NCI-H1436 (cell line): Measurements from ENCODE around the gene GRK3.

Experiments used
- DNase-seq: peaks from one replicate; lab custom pipeline; 2025; lab: John Stamatoyannopoulos, UW

GRK3 gene

DNA sequence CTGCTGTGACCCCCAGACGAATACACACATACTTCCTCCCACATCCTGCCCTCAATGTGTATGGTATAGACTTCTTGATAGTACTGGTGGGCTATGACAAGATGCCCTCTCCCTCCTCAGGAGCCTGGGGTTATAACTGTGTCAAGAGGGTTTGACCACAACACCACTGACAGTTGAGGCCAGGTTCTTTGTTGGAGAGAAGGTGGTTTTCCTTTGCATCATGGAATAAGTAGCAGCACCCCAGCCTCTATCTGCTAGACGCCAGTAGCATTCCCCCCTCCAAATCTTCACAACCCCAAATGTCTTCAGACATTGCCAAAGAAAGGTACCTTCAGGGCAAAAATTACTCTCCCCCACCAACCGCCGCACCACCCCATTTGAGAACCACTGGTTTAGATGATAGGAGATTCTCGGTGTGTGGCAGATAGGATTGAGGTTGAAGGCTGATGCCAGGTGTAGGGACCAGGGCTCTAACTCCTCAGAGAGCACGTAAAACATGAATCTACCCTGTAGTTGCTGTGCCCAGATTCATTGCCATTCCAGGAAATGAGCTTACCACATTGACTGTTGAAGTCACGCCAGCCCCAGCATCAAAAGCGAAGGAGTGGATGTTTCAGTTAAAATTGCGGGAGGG, 172.0 kb downstream of the GRK3 start:
- no peak for DNase-seq

DNA sequence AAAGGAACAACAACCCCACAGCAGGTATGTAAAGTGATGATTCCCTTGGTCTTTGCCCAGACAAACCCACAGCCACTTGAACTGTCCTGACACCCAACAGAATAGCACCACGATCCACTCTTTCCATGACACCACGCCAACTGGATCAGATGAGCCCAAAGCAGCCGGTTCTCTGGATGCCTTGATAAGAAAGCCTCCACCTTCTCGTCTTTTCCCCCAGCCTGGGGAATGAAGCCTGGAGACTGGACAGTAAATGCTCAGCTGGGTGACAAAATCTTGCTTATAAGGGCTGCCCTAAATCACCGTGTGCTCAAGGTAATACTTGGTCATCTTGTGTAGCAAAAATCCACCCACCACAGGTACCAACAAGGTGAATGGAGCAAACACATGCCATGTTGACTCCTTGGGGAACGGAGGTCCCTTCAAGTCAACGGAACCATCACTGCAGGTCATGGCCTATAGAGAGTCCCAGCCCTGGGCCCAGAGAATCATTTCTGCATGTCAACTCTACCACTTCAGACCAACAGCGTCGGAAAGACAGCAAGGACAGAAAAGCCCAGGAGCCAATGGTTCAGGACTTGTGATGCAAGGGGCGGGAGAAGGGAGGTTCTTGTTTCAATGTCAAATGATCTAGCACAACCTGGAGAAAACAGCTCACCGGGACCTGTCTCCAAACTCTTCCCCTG, 175.3 kb downstream of the GRK3 start:
- no peak for DNase-seq

DNA sequence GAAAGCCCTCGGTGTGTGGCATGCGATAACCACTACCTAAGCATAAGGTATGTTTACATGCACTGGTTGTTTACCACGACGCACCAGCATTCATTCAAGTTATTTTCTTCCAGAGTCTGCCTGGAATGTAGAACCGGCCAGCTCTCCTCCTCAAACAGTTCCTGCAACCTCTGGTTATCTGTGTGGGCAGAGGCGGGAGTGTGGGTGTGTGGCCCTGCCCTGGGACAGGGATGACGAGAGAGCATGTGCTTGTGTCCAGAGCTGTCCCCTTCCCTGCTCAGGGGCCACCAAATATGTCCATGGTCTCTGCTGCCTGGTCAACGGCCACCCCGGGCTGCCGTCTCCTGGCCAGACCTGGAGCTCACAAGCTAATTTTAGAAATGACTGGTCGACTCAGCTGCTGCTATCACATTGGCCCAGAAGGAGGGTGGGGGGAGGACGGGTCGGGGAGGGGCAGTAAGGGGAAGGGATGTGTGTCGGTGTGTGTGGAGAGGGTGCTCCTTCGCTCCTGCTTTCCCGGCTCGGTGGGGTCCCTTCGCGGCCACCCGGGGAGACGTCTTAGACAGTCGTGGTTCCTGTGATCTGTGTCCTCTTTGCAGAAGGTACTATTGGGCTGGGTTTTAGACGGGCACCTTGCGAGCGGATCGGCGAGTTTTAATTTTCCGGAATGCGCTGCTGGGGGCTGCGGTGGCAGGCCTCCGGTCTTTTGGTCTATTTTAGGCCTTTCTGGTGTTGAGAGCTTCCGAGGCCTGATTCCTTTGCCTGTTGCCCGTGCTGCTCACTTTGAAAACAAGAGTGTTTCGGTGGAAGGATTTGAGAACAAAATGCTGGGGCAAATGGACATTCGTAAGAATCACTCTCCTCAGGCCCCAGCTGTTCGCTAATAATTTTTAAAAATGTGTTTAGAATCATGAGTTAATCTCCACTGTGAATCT, 177.5 kb downstream of the GRK3 start, which contains the start of gene MYO18B:
MYO18B (plus strand) TSS at position 497 of the 935 bp plus-strand sequence. CDS start 18,905 bp downstream, outside the sequence.
- no peak for DNase-seq

DNA sequence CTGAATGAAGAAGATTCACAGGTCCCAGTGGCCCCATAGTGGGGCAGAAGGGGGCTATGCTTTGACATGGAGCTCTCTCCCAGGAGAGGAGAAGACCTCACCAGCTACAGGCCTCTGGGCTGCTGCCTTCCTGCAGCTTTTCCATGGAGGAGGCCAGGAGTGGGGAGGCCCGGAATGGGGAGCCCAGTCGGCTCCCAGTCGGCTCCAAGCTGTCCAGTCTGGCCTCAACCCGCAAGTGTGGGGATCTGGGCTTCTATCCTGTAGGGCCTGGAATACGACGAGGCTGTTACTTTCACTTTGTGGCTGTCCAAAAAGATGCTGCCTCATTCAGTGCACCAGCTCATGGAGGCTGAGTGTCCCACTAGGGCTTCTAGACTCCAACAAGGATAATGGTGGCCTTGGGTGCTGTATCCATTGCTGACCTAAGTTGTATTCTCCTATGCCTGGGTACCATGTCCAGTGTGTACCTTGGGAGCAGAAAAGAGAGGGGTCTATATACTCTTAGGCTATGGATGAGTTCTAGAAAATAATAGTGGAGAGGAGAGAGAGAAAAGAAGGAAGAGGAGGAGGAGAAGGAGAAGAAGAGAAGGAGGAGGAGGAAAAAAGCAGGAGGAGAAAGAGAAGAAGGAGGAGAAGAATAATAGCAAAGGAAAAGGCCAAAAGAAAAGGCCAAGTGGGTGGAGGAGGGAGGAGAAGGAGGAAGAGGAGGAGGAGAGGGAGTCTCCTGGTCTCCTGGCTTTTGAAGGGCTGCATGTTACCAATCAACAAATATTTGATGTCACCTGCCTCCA, 178.6 kb downstream of the GRK3 start:
- no peak for DNase-seq

DNA sequence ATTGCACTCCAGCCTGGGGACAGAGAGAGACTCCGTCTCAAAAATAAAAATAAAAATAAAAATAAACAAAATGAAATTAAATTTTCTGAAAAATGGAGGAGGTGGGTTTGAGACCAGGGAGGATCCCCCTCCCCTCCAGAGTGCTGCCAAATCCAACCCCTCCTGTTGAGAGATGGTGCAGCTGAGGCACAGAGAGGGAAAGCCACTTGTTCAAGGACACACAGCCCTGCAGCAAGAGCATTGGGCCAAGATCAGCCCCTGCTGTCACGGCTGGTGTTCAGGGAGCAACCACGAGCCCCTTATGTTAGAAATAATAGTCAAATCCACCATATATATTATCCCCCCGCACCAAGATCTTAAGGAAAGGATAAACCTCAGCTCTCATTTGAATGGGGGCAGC, 180.2 kb downstream of the GRK3 start:
- DNase-seq = no peak

DNA sequence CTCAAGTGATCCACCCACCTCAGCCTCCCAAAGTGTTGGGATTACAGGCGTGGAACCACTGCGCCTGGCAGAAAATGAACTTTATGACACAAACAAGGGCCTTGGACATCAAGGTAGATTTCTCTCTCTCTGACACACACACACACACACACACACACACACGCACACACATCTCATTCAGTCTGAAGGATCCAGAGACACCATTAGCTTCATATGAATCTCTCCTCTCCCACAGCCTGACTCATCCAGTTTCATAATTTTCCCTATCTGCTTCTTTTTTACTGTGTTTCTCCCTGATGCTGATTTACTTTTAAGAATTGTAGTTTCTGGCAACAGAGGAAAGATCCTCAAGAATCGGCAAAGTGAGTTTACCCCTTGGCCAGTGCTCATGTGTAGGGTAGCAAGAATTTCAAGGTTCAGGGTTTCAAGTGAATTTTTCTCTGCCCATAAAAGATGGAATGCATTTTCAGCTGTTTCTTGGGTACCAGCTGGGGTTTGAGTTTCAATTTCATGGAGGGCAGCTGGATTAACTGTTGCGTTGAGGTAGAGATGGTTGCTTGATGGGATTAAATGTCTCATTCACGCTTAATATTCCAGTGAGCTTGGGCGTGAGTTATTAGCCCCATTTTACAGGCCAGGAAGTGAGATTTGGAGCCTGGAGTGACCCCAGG, 181.0 kb downstream of the GRK3 start:
- no peak for DNase-seq

DNA sequence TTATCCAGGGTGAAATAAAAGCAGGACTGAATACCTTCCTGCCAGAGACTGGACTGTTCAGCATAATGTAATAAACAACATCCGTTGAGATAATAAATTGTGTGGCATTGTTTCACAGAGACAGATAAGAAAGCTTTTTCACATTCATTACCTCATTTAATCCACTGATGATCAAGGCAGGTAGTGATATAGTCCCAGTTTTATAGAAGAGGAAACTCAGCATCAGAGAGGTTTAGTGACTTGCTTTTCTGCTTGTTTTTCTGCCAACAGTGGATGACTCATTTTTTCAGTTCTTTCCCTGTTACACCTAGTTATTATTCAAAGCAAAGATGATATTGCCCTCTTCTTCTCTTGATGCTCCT, 181.5 kb downstream of the GRK3 start:
- DNase-seq = no peak

DNA sequence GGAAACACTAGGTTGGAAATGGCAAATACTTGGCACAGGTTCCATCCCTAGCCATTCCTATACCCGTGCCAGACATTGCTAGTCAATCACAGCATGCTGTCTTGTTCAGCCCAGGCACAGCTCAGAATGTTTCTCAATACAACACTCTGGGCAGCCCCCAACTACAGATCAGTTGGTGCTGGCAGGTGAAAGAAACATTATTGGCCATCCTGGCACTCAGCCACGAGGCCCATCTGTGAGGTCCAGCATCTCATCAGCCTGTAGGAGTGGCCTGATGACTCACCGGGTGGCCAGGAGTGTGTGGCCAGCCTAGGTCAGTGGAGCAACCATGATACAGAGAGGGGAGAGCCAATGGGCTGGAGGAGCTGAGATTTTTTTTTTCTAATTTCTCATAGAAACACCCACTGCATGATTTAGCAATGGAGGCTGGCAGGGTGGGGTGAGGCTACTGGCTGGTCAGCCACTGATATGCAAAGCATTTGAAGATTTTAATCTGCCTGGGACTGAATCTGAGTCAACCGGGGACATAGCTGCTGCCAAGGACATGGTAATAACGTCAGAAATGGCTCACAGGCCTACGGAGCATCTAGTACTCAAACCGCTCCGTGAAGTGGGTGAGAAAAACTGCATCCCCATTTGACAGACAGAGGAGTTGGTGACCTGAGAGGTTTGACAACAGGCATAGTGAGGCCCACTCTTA, 182.9 kb downstream of the GRK3 start:
- no peak for DNase-seq

DNA sequence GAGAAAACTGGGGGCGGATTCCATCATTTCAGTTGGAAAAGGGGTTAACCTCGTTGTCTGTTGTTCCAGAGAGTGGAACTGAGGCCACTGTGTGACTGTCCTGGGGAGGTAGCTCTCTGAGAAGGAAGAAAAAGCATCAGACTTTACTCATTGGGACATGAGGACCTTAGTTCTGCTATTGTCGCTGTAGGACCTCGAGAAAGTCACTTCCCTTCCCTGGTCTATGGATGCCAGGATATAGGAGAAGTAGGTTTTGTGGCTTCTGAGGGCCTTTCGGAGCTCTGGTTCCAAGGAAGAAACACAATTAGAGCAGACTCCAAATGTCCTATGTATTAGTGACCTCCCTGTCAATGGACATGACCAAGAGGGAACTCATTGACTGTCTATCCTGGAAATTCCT, 183.7 kb downstream of the GRK3 start:
- no peak for DNase-seq

DNA sequence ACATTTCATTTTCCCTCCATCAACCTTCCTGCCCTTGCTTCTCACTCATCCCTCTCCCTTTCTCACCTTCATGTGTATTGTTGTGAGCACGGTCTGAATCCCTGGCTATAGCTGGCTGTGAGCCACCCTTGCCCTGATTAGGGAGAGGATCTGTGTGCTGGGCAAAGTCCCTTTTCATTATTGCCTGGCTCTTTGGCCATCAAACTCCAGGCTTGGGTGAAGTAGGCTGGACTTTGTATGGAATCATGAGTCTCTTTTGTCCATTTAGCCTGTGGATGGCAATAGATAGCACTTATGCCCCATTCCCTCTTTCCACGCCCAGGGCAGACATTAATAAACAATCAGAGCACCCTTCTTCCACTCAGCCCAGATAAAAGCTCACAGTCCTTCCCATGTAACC, 184.2 kb downstream of the GRK3 start:
- no peak for DNase-seq

DNA sequence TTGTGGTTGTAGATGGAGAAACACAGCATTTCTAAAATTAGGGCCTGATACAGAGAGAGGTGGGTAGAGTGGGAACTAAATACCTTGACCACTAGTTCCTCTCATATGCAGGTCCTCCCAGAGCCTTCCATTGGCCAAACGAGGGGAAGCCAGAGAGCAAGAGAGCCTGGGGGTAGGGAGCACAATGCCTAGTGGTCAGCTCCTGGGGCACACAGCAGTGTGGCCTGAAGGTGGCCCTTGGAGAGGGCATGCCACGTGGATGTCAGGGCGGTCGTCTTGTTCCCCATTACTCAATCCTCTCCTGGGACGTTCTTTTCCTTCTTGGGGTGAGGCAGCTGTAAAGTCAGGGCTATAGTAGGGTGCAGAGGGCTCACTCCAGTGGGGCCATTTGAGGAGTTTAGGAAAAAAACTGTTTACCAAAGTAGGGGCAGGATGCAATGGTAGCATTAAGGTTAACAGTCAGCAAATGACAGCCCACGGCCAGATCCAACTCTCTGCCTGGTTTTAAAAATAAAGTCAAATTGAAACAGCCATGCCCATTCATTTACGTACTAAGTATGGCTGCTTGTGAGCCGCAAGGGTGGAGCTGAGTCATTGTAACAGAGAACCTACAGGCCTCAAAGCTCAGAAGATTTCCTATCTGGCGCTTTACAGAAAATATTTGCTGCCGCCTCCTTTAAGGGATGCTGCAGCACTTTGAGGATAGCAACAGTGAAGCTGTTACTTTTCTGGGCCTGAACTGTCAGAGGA, 185.1 kb downstream of the GRK3 start:
- DNase-seq = no peak

DNA sequence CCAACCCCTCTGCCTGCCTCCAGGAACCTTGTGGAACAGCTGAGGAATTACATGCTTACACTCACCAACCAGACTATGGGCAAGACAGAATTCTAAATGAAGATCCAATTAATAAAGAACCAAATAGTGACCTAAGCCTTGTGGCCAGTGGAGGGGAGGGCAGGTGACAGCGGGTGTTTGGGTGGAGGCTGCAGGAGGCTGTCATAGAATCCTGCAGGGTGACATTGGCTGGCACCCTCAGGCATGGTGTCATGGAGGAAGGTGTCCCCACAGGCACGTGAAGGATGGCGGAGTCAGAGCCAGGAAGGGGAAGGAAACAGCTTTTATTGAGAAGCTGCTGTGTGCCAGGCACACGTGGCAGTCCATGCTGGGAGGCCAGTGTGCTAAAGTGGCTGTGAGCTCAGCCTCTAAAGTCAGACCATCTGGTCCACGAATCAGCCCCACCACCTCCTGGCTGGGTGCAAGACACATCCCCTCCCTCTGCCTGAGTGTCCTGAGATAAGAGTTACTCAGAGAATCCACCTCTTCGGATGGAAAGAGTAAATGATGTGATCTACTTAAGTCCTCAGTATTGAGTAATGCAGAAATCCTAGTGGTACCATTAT, 186.2 kb downstream of the GRK3 start:
- DNase-seq = no peak

DNA sequence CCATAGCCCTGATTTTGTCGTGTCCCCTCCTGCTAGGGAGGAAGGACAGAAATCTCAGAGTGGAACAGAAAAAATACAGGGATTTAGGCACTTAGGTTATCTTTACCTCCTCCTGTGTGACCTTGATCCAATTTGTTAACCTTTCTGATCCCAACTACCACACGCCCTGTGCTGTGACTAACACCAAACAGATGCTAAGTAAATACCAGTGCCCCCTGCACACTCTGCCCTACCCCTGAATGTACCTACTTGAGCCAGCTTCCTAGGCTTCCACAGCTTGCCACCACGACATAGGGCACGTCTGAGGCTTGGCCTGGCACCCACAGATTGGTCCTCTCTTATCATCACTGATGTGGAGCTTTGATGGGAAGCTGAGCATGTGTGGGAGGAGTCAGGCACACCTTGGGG, 186.7 kb downstream of the GRK3 start:
- DNase-seq = no peak

DNA sequence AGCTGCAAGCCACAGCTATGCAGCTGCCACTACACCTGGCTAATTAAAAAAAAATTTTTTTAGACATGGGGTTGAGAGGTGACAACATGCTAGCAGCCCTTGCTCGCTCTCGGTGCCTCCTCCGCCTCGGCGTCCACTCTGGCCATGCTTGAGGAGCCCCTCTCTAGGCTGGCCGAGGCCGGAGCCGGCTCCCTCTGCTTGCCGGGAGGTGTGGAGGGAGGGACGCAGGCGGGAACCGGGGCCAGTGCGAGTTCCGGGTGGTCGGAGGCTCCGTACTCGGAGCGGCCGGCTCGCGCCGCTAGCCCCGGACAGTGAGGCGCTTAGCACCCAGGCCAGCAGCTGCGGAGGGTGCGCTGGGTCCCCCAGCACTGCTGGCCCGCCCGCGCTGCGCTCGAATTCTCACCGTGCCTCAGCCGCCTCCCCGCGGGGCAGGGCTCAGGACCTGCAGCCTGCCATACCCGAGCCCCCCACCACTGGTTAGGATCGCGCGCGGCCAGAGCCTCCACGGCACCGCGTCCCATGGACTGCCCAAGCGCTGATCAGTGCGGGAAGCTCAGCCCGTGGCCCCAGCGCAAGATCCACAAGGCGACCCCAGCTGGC, 188.2 kb downstream of the GRK3 start:
- no peak for DNase-seq

DNA sequence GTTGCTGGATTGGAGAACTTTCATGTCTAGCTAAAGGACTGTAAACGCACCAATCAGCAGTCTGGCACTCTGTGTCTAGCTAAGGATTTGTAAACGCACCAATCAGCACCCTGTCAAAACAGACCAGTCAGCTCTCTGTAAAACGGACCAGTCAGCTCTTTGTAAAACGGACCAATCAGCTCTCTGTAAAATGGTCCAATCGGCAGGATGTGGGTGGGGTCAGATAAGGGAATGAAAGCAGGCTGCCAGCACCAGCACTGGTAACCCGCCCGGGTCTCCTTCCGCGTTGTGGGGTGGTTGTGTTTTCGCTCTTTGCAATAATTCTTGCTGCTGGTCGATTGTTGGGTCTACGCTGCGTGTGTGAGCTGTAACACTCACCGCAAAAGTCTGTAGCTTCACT, 188.8 kb downstream of the GRK3 start:
- no peak for DNase-seq

DNA sequence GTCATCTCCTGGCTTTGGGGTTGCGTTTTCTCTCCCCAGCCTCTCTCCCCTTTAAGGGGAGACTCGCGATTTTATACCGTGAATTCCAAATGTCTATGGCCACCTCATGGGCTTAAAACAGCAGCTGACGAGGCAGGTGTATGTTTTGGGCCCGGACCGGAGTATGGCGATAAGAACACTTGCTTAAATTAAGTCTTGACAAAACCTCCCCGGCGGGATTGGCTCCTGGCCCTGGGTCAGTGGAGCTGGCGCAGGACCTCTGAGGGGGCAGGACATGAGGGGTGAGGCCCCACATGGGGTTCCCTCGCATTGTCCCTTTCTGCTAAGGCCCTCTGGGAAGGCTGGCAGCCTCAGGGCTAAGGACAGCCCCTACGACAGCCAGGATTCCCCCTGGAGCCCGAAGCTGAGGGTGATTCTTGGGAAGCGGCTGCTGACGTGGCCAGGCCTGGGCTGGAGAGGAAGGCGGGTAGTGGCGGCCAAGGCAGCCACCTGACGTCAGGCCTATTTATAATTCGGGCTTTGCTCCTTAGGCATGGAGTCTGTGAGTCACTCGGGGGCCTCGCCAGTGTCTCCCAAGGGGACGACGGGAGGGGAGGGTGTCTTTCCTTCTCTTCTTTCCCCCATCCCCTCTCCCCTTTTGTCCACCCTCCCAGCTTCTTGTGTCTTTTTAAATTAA, 190.2 kb downstream of the GRK3 start:
- no peak for DNase-seq

DNA sequence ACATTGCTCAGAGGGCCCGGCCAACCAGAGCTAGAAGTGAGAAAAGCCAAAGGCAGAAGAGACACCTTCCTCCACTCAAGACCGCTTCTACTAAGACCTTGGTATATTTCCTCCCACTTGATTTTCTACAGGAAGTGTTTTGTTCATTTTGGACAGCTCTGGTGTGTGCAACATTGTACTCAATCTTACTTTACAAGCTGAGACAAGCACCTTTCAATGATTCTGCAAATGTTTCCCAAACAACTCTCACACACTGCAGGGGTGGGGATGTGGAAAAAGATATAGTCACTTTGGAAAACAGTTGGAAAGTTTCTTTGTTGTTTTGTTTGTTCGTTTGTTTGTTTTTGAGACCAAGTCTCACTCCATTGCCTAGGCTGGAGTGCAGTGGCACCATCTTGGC, 193.2 kb downstream of the GRK3 start:
- no peak for DNase-seq

DNA sequence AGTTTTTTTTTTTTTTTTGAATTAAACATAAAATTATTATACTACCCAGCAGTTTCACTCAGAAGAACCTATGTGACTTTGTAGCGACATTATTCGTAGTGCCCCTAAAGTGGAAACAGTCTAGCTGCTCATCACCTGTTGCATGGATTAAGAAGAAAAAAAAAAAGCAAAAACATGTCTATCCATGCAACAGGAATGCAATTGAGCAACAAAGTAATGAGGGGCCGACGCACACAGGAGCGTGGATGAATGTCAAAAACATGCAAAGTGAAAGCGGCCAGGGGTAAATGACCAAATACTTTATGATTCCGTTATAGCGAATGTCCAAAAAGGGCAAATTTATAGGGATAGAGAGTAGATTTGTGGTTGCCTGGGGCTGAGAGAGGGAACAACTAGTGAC, 193.8 kb downstream of the GRK3 start:
- no peak for DNase-seq

DNA sequence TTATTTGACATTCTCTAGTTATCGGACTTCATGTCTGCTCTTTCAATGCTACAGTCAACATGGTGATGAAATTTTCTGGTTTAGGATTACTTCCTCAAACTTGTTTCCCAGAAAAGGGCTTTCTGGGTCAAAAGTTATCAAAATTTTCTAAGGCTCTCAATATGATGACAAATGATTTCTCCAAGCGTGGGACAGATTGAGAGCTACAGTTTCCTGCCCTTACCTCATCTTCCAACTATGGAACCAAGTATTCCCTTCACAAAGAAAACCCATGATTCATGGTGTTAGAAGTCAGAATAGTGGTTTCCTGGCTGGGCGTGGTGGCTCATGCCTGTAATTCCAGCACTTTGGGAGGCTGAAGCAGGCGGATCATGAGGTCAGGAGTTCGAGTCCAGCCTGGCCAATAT, 195.4 kb downstream of the GRK3 start:
- no peak for DNase-seq
